Stimulated activated CD4-positive, alpha-beta T cell treated with anti-CD3 and anti-CD28 coated beads, Interleukin-15, amount 100 ng/mL, for 24 hours (primary cell): ENCODE results near the gene KIRREL1.

Experiments used
- DNase-seq: peaks from one replicate; pipeline ENCODE4 v3.0.0-alpha.2; 2020

KIRREL1 gene

DNA sequence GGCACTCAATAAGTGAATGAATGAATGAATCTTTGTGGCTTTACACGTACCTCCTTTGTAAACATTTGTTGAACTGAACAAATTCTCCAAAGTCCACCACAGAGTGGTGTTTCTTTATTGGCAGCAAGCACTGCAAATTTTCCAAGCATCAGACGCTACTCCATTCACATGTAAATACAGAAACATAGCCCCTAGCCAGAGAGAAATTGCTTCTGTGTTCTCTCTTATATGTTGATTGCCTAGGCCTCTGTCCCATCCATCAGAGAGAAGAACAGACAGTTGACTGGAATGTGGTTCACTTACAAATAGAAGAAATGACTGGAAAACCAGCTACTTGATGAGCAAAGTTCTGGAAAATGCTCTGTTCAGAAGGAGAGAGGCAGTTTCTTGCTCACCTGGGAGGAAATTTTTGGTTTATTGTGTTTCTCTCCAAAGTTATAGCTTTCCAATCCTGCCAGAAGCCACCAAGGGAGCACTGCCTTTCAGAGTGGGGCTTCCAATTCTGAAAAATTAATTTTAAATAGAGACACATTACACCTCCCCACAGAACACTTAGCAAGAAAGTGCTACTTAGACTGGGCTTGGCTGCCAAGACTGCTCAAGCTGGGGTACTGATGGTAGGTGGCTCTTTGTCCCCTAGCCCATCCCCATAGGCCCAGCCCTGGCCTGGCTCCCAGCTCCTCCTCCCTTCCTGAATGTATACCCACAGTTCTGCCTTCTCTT is 18.1 kb upstream of the KIRREL1 start:
- no peak for DNase-seq

GRCh38 chr1:157976888-157977287 is 16.6 kb upstream of the KIRREL1 start:
- no peak for DNase-seq

DNA sequence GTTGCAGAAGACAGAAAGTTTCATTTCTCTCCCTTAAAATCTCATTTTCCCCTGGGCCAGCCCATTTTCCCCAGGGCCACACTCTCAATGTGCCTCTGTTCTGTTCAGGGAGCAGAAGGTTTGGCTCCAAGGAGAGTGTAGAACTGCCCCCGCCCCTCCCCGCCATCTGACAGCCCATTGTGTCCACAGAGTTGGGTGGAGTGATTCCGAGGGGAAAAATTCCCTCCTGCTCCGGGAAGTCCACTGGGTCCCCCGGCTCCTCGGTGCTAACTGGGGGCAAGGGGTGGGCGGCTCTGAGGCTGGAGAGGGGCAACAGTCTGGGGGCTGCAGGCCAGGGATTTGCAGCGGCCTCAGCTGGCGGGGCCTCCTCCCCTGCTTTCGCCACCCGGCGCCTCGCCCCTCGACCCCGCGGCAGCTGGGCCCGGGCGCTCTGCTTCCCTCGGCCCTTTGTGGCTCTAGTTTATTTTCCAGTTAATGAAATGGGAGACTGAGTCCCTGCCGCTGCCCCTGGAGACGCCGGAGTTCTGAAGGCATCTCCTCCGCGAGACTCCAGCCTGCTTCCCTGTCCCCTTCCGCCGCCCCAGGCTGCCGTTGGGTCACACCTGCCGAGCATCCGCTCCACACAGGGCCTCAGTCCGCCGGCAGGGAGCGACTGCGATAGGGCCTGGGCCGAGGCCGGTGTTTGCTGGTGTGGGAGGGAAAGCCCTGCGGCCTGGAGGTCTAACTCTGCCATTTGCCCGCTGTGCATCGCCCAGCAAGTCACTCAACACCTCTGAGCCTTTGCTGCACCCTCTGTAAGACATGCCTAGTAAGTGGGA is 14.7 kb upstream of the KIRREL1 start:
- no peak for DNase-seq

DNA sequence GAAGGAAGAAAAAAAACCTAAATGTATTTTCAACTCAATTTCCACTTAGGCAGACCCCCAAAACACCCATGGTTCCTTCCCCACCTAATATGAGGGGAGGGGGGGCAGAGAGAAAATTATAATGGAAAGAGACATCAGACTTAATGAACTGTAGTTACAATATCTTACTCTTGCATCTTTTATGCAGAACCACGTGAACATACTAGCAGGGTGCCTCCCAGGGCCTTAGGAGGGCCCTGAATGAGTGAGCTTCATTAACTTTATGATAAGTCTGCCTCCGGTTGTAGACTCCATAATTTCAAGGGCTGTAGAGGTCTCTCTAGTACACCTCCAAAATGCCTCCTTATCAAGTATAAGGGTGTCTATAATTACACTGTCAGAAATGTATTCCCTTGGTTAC is 11.3 kb upstream of the KIRREL1 start:
- no peak for DNase-seq

DNA sequence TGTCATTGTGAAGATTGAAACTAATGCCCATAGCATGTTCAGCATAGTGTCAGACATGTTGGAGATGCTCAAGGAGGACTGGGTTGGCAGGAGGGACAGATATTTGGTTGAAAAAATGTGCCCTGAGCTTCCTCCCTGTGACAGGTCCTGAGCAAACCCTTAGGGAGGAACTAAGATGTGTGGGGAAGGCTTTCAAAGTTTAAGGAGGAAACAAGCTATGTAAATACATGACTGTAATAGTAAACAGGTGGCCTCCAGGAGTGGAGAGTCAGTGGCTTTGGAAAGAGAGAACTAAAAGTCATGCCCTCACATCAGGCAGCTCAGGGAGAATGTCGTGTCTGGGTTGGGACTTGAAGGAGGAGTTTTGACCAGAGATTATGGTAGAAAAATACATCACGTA is 9.7 kb upstream of the KIRREL1 start:
- no peak for DNase-seq

DNA sequence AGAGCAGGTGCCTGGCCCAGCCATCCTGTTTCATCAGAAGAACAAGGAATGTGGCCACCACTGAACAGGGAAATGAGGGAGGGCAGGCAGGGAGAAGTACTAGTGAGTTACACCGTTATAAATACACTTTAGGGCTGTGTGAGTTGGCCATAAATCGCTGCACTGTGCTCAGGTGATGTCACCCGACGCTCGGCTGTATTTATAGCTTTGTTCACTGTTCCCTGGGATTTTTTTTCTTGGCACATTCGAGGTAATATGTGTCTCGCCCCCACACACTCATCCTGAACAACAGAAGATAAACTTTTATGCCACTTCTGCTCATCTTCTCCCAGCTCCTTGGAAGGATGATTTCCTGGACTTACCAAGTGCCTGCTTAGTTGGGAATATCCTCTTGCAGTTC is 9.0 kb upstream of the KIRREL1 start:
- DNase-seq, result no peak

- no peak for DNase-seq
Measured at GRCh38 chr1:157985473-157985872, 8.0 kb upstream of the KIRREL1 start.

DNA sequence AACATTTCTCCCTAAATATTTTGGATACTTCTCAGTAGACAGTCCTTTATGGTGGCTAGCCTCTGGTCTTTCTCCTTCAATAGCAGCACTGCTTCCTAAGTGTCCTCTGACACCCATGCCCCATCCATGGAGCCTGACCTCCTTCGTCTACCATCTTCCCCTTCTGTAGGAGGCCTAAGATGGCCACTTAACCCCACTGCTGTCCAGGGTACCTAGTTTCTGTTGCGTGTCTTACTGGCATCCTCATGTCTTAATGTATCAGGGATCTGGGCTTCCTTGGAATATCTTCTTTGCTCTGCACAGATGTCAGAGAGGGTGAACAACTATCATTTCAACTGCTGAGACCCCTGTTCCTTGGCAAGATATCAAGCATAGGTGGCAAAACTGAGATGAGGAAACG is 5.4 kb upstream of the KIRREL1 start:
- no peak for DNase-seq

- peak; percentile 62 for DNase-seq
Measured at GRCh38 chr1:157992031-157992832, 1.2 kb upstream of the KIRREL1 start.

GRCh38 chr1:157992833-157993146 is 655 bp upstream of the KIRREL1 start:
- DNase-seq, result no peak

- DNase-seq, result no peak
Measured at GRCh38 chr1:157993918-157994605, 617 bp downstream of the KIRREL1 start.

GRCh38 chr1:157994704-157995582 is 1.5 kb downstream of the KIRREL1 start:
- no peak for DNase-seq

- no peak for DNase-seq
Measured at GRCh38 chr1:157995583-157996169, 2.2 kb downstream of the KIRREL1 start.

DNA sequence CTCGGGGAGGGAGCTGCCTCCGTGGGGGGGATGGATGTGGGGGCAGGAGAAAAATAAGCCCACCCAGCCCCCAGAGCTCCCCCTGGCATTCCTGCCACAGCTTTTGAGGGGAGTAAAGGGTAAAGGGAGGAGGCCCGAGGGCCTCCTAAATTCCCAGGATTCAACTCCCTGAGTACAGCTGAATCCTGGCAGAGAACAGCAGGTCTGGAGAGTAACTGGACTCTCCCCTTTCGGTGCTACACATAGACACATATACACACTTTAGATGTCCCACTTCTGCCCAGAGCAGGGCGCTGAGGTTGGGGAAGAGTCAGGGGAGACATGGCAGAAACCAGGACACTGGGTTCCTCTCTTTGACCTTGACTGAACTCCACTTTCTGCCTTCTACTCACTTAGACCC is 3.0 kb downstream of the KIRREL1 start:
- no peak for DNase-seq

DNA sequence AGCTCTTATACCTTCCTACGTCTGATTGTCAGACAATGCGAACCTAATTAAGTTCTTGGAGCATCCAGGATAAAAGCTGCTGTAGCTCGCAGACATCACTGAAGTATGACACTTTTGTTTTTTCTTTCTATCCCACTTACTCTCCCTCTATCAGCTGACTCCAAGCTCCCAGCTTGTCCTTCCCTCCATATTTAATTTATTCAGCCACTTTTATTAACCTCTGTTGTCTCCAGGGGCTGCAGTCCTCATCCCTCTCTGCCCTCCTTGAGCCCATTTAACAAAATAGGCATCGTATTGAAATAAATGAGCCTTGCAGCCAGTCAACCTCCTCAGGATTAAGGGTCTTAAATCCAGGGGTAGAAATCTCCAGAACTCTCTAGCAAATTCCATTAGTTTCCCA is 7.1 kb downstream of the KIRREL1 start:
- DNase-seq, result no peak

GRCh38 chr1:158002022-158002630 is 8.7 kb downstream of the KIRREL1 start:
- no peak for DNase-seq

DNA sequence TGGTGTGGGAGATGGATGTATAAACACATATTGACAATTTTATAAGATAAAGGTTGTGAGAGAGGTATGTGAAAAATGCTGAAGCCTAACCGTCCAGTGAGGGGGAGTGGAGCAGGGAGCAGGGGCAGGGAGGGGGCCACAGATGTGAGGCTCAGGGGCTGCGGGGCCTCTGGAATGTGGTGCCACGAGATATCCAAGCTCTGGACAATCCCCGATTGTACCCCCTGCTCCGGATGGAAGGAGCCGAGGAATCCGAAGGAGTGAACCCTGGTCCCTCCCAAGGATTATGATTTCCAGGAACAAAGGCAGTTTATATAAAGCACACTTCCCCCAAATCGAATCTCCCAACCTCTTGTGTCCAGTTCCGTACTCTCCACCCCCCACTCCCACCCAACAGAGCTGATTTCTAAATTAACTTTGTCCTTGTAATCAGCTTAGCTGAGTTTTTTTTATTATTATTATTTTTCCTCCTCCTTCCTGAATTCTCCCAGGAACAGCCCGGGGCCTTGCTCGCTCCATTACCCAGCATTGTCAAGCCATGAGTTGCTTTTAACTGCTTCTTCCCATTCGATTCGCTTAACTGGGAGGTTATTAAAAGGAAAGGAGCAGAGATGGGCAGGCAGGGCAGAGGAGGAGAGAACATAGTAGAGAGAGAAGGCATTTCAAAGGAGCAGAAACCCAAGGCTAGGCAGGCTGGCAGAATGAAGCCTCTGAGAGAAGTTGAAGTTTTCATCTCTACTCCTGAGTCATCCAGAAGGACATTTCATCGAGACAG is 9.4 kb downstream of the KIRREL1 start:
- no peak for DNase-seq

DNA sequence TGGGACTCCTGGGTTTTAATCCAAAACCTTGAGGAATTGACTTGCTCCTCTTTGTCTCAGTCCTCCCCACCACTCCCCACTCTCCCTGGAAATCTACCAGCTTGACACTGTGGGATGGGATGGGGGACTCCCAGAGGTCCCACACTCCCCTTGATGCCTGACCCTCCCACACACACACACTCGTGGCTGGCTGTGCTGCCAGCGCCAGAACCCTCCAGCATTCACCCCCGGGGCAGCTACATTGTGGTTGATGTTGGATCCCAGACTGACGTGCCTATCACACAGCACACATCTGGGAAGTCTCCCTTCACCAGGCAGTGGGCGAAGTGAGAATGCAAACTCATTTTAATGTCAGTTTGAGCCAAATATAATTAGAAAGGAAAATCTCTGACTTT is 10.0 kb downstream of the KIRREL1 start:
- DNase-seq, result no peak

GRCh38 chr1:158005224-158005623 is 11.8 kb downstream of the KIRREL1 start:
- no peak for DNase-seq

DNA sequence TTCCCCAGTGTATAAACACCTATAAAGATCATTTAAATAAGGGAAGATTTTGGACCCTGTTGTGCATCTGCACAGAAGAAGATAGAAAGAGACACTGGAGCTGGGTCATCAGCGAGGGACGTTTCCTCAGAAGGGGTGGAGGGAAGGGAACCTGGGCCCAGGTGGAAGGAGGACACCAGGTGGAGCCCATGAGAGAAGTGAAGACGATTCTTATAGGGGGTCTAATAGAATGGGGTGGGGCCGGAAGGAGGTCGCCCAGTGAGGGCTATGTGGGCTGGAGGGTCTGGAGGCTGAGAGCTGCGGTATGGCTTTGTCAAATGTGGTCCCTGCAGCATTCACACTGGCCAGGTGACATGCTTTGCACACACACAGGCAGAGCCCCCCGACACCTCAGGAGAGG is 13.7 kb downstream of the KIRREL1 start:
- no peak for DNase-seq
